Measurements from ENCODE around the gene PPP2R5E.

DNA sequence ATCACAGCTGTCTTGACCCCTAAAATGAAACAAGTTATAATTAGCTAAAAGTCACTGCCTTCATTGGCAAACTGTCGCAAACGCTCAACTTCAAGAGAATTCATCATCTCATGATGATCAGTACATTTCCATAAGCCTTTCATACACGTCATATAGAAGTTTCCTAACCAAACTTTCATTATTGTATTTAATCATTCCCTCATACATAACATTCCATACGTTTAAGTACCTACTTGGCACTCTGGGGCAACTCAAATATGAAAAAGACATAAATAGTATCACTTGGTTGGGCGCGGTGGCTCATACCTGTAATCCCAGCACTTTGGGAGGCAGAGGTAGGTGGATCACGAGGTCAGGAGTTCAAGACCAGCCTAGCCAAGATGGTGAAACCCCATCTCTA lies 12.4 kb upstream of the PPP2R5E start:
- TF ChIP-seq, protein P1, sequence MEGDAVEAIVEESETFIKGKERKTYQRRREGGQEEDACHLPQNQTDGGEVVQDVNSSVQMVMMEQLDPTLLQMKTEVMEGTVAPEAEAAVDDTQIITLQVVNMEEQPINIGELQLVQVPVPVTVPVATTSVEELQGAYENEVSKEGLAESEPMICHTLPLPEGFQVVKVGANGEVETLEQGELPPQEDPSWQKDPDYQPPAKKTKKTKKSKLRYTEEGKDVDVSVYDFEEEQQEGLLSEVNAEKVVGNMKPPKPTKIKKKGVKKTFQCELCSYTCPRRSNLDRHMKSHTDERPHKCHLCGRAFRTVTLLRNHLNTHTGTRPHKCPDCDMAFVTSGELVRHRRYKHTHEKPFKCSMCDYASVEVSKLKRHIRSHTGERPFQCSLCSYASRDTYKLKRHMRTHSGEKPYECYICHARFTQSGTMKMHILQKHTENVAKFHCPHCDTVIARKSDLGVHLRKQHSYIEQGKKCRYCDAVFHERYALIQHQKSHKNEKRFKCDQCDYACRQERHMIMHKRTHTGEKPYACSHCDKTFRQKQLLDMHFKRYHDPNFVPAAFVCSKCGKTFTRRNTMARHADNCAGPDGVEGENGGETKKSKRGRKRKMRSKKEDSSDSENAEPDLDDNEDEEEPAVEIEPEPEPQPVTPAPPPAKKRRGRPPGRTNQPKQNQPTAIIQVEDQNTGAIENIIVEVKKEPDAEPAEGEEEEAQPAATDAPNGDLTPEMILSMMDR (IDR thresholded peaks at IDR 0.05): no peak
- TF ChIP-seq POLR2A (IDR thresholded peaks at IDR 0.05): no peak
